HG03520 (cell line): ENCODE data around the gene GREB1L.

Experiments used
- ATAC-seq: cut with Tn5 transposase; IDR thresholded peaks from one replicate; pipeline ENCODE4 v1.9.1; 2021; ENCODE audit warnings: mild to moderate bottlenecking, moderate library complexity; ENCODE audit not compliant: unreplicated experiment

GREB1L gene

GRCh38 chr18:21548647-21549046 is 306.6 kb downstream of the GREB1L start:
- no peak for ATAC-seq

- no peak for ATAC-seq
Measured at GRCh38 chr18:21550510-21550970, 308.5 kb downstream of the GREB1L start.

- ATAC-seq, result no peak
Measured at GRCh38 chr18:21557607-21558253, 315.7 kb downstream of the GREB1L start.

GRCh38 chr18:21559195-21559594 is 317.2 kb downstream of the GREB1L start:
- ATAC-seq, result no peak

- no peak for ATAC-seq
Measured at GRCh38 chr18:21571772-21572171, 329.7 kb downstream of the GREB1L start.
